Natural killer cell (primary cell): ENCODE measurements around the gene HMOX2. TPM values are rescaled to one million over a fixed set of nuclear protein-coding genes. Genes with fewer than 3 reads are reported as not detected.
A peak's percentile ranks its signal among the peaks of the same experiment; 100 is the strongest.

ENCODE experiments used
- ATAC-seq, 3 donors: fragments of 150-1000 bp in 2 of 3; fragments of 200-7000 bp in 1 of 3; cut with Tn5 transposase; 1 replicate in 1 of 3; 2 replicates in 2 of 3; pipeline ENCODE4 v1.10.0; 2021; ENCODE audit warnings: mild to moderate bottlenecking in 2 of 3, moderate library complexity in 2 of 3
- DNase-seq, 2 donors: peaks; one replicate each; pipeline versions ENCODE4 v3.0.0 to v3.0.0-alpha.2; 2013 to 2021; ENCODE audit warnings: mixed read lengths in 1 of 2
- H3K27ac ChIP-seq: one replicate; pipeline ENCODE4 v1.5.1; 2013; ENCODE audit warnings: mild to moderate bottlenecking, low read length
- H3K27me3 ChIP-seq: one replicate; pipeline ENCODE4 v1.6.1; 2013; ENCODE audit warnings: low read length; ENCODE audit not compliant: control insufficient read depth, insufficient read depth
- H3K36me3 ChIP-seq: one replicate; pipeline ENCODE4 v1.6.1; 2013; ENCODE audit warnings: low read length; ENCODE audit not compliant: control insufficient read depth, insufficient read depth
- H3K4me1 ChIP-seq: one replicate; pipeline ENCODE4 v1.6.1; 2013; ENCODE audit warnings: low read length; ENCODE audit not compliant: control insufficient read depth, insufficient read depth
- H3K4me3 ChIP-seq: one replicate; pipeline ENCODE4 v1.5.1; 2013; ENCODE audit warnings: low read length
- H3K9me3 ChIP-seq: one replicate; pipeline ENCODE4 v1.6.1; 2013; ENCODE audit warnings: low read length; ENCODE audit not compliant: control insufficient read depth, insufficient read depth
- H3K27ac Mint-ChIP-seq, 2 donors: one replicate each; pipeline ENCODE4 v1.8.0; 2022; ENCODE audit warnings: mild to moderate bottlenecking in 2 of 2, mixed read lengths in 2 of 2, moderate library complexity in 1 of 2
- H3K27me3 Mint-ChIP-seq, 2 donors: one replicate each; pipeline ENCODE4 v1.8.0; 2022; ENCODE audit warnings: low read depth in 2 of 2, mixed read lengths in 2 of 2
- H3K36me3 Mint-ChIP-seq: one replicate; pipeline ENCODE4 v1.8.0; 2022; ENCODE audit warnings: mixed read lengths
- H3K4me1 Mint-ChIP-seq, 2 donors: one replicate each; pipeline ENCODE4 v1.8.0; 2022; ENCODE audit warnings: mixed read lengths in 2 of 2
- H3K4me3 Mint-ChIP-seq: one replicate; pipeline ENCODE4 v1.8.0; 2022; ENCODE audit warnings: mild to moderate bottlenecking, moderate library complexity, mixed read lengths
- H3K9me3 Mint-ChIP-seq, 2 donors: one replicate each; pipeline ENCODE4 v1.8.0; 2022; ENCODE audit warnings: mixed read lengths in 2 of 2
- WGBS: methylation state at CpG from one replicate; pipeline ENCODE4 v1.1.7; 2013; ENCODE audit warnings: missing lambda C conversion rate; ENCODE audit not compliant: insufficient coverage; 5-methylcytosine and 5-hydroxymethylcytosine counted together
- intact Hi-C: fragments of 100-400 bp; cut with micrococcal nuclease; formaldehyde crosslinking; loops from one replicate; pipeline ENCODE4 v1.14.2; 2022
- total RNA-seq, 4 donors: library from RNA; stranded (reverse); fragments of 120-200 nt in 1 of 4; gene quantifications; one replicate each; pipeline versions ENCODE4 v1.2.3 to v1.2.4, GENCODE V29; 2013 to 2022
- TF ChIP-seq, protein P1 (sequence below): fragments of 200-600 bp; IDR thresholded peaks from one replicate; pipeline ENCODE4 v1.8.0; 2022; ENCODE audit warnings: antibody characterized with exemption

HMOX2 gene
- 100 to 1,000 TPM in 1 of 3 donors, 10 to 100 TPM in 2; 66.0 to 104 (median 77.3) TPM for total RNA-seq
- 99.7 TPM for total RNA-seq (2013)

DNA sequence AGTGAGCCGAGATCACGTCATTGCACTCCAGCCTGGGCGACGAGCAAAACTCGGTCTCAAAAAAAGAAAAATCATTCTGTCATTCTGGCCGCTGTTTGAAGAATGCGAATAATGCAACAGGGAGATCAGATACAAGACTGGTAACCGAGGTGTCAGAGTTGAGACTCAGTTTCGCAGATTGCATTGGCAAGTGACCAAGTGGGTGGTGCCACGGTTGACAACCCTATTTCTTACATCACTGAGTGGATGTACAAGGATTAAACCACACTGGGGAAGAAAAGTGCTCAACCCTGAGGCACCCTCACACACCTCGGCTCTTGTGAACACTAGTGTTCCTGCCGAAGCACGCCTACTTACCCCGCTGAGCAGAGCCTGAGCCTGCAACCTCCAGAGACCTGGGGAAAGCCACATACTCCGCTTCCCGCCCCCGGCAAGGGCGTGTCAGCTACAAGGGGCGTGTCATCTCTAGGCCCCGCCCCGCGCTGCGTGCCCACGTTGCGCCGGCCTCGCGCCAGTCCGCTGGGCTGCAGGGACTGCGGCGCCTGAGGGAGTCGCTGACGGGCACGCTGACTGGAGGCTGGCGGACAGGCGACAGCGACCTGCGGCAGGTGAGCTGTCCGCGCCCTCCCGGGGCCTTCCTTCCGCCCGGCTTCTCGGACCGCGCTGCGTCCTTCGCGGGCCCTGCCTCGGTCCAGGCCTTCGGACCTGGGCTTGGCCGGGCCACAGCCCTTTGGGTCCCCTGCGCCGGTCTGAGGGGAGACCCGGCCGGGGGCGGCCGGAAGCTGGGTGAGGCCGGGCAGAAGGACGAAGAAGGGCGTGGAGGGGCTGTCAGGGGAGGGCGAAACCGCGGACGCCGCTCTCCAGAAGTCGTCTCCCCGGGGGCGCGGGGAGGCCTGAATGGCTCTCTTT lies at the start of gene HMOX2:
Gene HMOX2, plus strand, starts transcription at position 519 of the 909 bp plus-strand sequence. CDS start 29,127 bp downstream, outside the sequence.
- Mint-ChIP-seq H3K4me1 (peaks cover 23 to 46% of the 10 kb centered on the region in 2 donors), H3K4me3 (peak within 1 kb of the TSS; percentile 87), H3K27me3 (no peaks in the 10 kb centered on the region), H3K27ac (peak within 1 kb of the TSS; percentile 85), H3K9me3 (no peaks in the 10 kb centered on the region), H3K36me3 (no peaks in the 10 kb centered on the region)
- TF ChIP-seq, protein P1, sequence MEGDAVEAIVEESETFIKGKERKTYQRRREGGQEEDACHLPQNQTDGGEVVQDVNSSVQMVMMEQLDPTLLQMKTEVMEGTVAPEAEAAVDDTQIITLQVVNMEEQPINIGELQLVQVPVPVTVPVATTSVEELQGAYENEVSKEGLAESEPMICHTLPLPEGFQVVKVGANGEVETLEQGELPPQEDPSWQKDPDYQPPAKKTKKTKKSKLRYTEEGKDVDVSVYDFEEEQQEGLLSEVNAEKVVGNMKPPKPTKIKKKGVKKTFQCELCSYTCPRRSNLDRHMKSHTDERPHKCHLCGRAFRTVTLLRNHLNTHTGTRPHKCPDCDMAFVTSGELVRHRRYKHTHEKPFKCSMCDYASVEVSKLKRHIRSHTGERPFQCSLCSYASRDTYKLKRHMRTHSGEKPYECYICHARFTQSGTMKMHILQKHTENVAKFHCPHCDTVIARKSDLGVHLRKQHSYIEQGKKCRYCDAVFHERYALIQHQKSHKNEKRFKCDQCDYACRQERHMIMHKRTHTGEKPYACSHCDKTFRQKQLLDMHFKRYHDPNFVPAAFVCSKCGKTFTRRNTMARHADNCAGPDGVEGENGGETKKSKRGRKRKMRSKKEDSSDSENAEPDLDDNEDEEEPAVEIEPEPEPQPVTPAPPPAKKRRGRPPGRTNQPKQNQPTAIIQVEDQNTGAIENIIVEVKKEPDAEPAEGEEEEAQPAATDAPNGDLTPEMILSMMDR, result peak; percentile 30
- no peaks in the 10 kb centered on the region for H3K9me3 ChIP-seq
- ATAC-seq (peak; percentile 87 to 97 (median 91)), DNase-seq (peak; percentile 95 to 96)
- peak within 1 kb of the TSS; percentile 96 for H3K4me3 ChIP-seq
- no peaks in the 10 kb centered on the region for H3K27me3 ChIP-seq
- peak within 1 kb of the TSS; percentile 71 for H3K27ac ChIP-seq
- WGBS, result 8% methylated on average over 70 of the region's 70 CpGs
- intact Hi-C loops, result loop anchor here (1.0 to 5.0 kb wide), 3 partner anchors 10 to 61 kb away; partner anchors contain the start of genes CDIP1 and DNAJA3
- H3K4me1 ChIP-seq, result peaks cover 47% of the 10 kb centered on the region
- H3K36me3 ChIP-seq, result no peaks in the 10 kb centered on the region

DNA sequence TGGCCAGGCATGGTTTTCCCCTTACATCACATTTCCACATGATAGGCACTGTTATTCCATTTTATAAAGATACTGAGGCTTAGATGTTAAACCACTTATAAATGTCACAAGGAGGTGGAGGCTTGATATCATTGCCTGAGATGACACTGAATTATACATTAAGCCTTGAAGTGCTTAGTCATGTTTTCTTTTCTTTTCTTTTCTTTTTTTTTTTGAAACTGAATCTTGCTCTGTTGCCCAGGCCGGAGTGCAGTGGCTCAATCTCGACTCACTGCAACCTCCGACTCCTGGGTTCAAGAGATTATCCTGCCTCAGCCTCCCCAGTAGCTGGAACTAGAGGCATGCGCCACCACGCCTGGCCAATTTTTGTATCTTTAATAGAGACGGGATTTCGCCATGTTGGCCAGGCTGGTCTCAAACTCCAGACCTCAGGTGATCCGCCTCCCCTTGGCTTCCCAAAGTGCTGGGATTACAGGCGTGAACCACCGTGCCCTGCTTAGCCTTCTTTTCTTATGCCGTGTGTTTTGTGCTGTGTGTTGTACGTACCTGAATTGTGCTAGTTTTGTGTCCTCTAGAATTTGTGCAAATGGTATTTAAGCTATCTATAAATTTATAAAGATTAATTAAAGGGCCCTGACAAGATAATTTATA lies 49.4 kb upstream of the HMOX2 start:
- Mint-ChIP-seq H3K4me1 (peaks cover 27 to 32% of the 10 kb centered on the region in 2 donors), H3K36me3 (no peaks in the 10 kb centered on the region), H3K27ac (peak overlapping the region; percentile 98 to 99), H3K27me3 (no peaks in the 10 kb centered on the region), H3K9me3 (no peaks in the 10 kb centered on the region), H3K4me3 (peak overlapping the region; percentile 94)
- no peaks in the 10 kb centered on the region for H3K27me3 ChIP-seq
- no peaks in the 10 kb centered on the region for H3K9me3 ChIP-seq
- peak overlapping the region; percentile 96 for H3K27ac ChIP-seq
- no peak for ATAC-seq
- intact Hi-C loops, result loop anchor here (5.0 kb wide), 2 partner anchors 50 to 110 kb away; partner anchors contain the start of genes CDIP1 and HMOX2
- DNase-seq, result no peak
- no peak overlapping the region for H3K4me3 ChIP-seq
- TF ChIP-seq, protein P1, result no peak
- H3K36me3 ChIP-seq, result peaks cover 9% of the 10 kb centered on the region
- peaks cover 16% of the 10 kb centered on the region for H3K4me1 ChIP-seq
- 91% methylated on average over 10 of the region's 12 CpGs for WGBS

GRCh38 chr16:4428500-4428899 lies 47.7 kb upstream of the HMOX2 start:
- H3K9me3 Mint-ChIP-seq, result no peaks in the 10 kb centered on the region
- Histone ChIP-seq H3K4me3 (no peak overlapping the region), H3K27me3 (no peaks in the 10 kb centered on the region), H3K27ac (no peak overlapping the region), H3K9me3 (no peaks in the 10 kb centered on the region), H3K4me1 (peaks cover 16% of the 10 kb centered on the region), H3K36me3 (peaks cover 10% of the 10 kb centered on the region)
- no peaks in the 10 kb centered on the region for H3K36me3 Mint-ChIP-seq
- peaks cover 27 to 32% of the 10 kb centered on the region in 2 donors for H3K4me1 Mint-ChIP-seq
- no peaks in the 10 kb centered on the region for H3K27me3 Mint-ChIP-seq
- no peak overlapping the region for H3K4me3 Mint-ChIP-seq
- intact Hi-C loops, result loop anchor here (5.0 kb wide), 2 partner anchors 49 to 109 kb away; partner anchors contain the start of genes CDIP1 and HMOX2
- TF ChIP-seq, protein P1, result no peak
- WGBS, result 98% methylated on average over 7 of the region's 7 CpGs
- ATAC-seq, result no peak
- no peak for DNase-seq
- H3K27ac Mint-ChIP-seq, result no peak overlapping the region
